Neural progenitor cell (in vitro differentiated cells): ENCODE measurements around the gene SPSB3. TPM values are rescaled to one million over a fixed set of nuclear protein-coding genes. Genes with fewer than 3 reads are reported as not detected.

Source experiments
- DNase-seq: peaks from one replicate; pipeline ENCODE4 v3.0.0-alpha.2; 2016; ENCODE audit warnings: low spot score
- H2AFZ ChIP-seq: fragments of 200-600 bp; sonication (generic); replicated peaks from 2 replicates; pipeline ENCODE4 v1.6.1; 2016; ENCODE audit warnings: antibody characterized with exemption
- H3F3A ChIP-seq: fragments of 200-600 bp; sonication (generic); 2 replicates; pipeline ENCODE4 v1.6.1; 2016; ENCODE audit warnings: antibody characterized with exemption, low read depth
- H3K27ac ChIP-seq: fragments of 200-600 bp; sonication (generic); 2 replicates; pipeline ENCODE4 v1.5.1; 2016; ENCODE audit warnings: mild to moderate bottlenecking
- H3K27me3 ChIP-seq: fragments of 200-600 bp; sonication (generic); 2 replicates; pipeline ENCODE4 v1.6.1; 2016; ENCODE audit warnings: mild to moderate bottlenecking, moderate library complexity
- H3K36me3 ChIP-seq: fragments of 200-600 bp; sonication (generic); 2 replicates; pipeline ENCODE4 v1.5.1; 2016
- H3K4me1 ChIP-seq: fragments of 200-600 bp; sonication (generic); 2 replicates; pipeline ENCODE4 v1.6.1; 2016; ENCODE audit warnings: mixed run types
- H3K4me2 ChIP-seq: fragments of 200-600 bp; sonication (generic); 2 replicates; pipeline ENCODE4 v1.6.1; 2016
- H3K4me3 ChIP-seq: fragments of 200-600 bp; sonication (generic); 2 replicates; pipeline ENCODE4 v1.5.1; 2016
- H3K79me2 ChIP-seq: fragments of 200-600 bp; sonication (generic); 2 replicates; pipeline ENCODE4 v1.6.1; 2016; ENCODE audit warnings: low read depth
- H3K9ac ChIP-seq: fragments of 200-600 bp; sonication (generic); 2 replicates; pipeline ENCODE4 v1.6.1; 2016
- H3K9me3 ChIP-seq: fragments of 200-600 bp; sonication (generic); 2 replicates; pipeline ENCODE4 v1.5.1; 2016; ENCODE audit warnings: low read depth
- H4K20me1 ChIP-seq: fragments of 200-600 bp; sonication (generic); 2 replicates; pipeline ENCODE4 v1.6.1; 2016; ENCODE audit warnings: low read depth
- H3K27ac Mint-ChIP-seq: 3 replicates; pipeline ENCODE4 v1.8.0; 2021; ENCODE audit warnings: mixed read lengths
- H3K27me3 Mint-ChIP-seq: 2 replicates; pipeline ENCODE4 v1.8.0; 2022; ENCODE audit warnings: low read depth, mild to moderate bottlenecking, inconsistent platforms, moderate library complexity, mixed read lengths; ENCODE audit not compliant: insufficient read depth
- H3K36me3 Mint-ChIP-seq: 3 replicates; pipeline ENCODE4 v1.8.0; 2021; ENCODE audit warnings: mixed read lengths
- H3K4me1 Mint-ChIP-seq: 3 replicates; pipeline ENCODE4 v1.8.0; 2021; ENCODE audit warnings: mixed read lengths
- H3K4me3 Mint-ChIP-seq: 3 replicates; pipeline ENCODE4 v1.8.0; 2021; ENCODE audit warnings: mild to moderate bottlenecking, moderate library complexity, mixed read lengths
- H3K9me3 Mint-ChIP-seq: 3 replicates; pipeline ENCODE4 v1.8.0; 2020; ENCODE audit warnings: mixed read lengths
- EZH2 ChIP-seq: fragments of 200-600 bp; sonication (generic); IDR thresholded peaks from 2 replicates; pipeline ENCODE4 v1.6.1; 2017; ENCODE audit warnings: antibody characterized with exemption, mild to moderate bottlenecking, moderate library complexity
- EZH2phosphoT487 ChIP-seq: fragments of 200-600 bp; sonication (generic); IDR thresholded peaks from 2 replicates; pipeline ENCODE4 v1.6.1; 2017; ENCODE audit warnings: antibody characterized with exemption
- total RNA-seq: library from RNA; depleted of rRNA; stranded (reverse); fragments of >200 nt; gene quantifications from 2 replicates; pipeline ENCODE4 v1.2.3, GENCODE V29; 2015; ENCODE audit warnings: low replicate concordance
- TF ChIP-seq, protein P1 (sequence below): fragments of 200-600 bp; sonication (generic); IDR thresholded peaks from 2 replicates; pipeline ENCODE4 v1.5.1; 2017; ENCODE audit warnings: antibody characterized with exemption, mild to moderate bottlenecking

Gene SPSB3
- total RNA-seq, 1 donor from 2014 or later: 18.7 TPM

DNA sequence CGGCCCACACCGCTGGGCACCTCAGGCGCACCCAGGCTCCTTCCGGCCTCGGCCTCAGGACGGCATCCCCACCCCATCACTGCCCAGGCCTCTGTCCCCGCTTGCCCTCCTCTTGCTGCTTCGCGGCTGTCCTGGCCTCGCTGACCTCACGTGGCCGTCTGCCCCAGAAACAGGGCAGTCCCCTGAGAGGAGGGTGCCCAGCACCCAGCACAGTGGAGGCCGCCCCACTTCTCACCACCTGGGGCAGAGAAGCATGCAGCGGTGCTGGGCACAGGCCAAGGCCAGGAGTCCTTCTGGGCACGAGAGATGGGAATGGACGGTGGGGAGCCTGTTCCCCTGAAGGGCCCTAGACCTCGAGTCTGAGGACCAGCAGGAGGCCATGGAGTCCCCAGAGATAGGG lies 35.3 kb upstream of the SPSB3 start:
- H3K4me3 ChIP-seq: no peak overlapping the region
- no peaks in the 10 kb centered on the region for H3K27me3 ChIP-seq
- H3K36me3 ChIP-seq: no peaks in the 10 kb centered on the region
- H3K27me3 Mint-ChIP-seq: no peaks in the 10 kb centered on the region
- no peak overlapping the region for H3K27ac ChIP-seq
- no peaks in the 10 kb centered on the region for H3K9me3 Mint-ChIP-seq
- no peak overlapping the region for H3K27ac Mint-ChIP-seq
- peaks cover 9% of the 10 kb centered on the region for H3K36me3 Mint-ChIP-seq
- H3K4me1 Mint-ChIP-seq: no peaks in the 10 kb centered on the region
- no peak overlapping the region for H3K9ac ChIP-seq
- H3K79me2 ChIP-seq: no peaks in the 10 kb centered on the region
- H4K20me1 ChIP-seq: peaks cover under 1% of the 10 kb centered on the region
- H3F3A ChIP-seq: peaks cover 5% of the 10 kb centered on the region
- no peaks in the 10 kb centered on the region for H3K4me1 ChIP-seq
- no peak for DNase-seq
- no peak overlapping the region for H2AFZ ChIP-seq
- H3K4me3 Mint-ChIP-seq: no peak overlapping the region
- no peaks in the 10 kb centered on the region for H3K9me3 ChIP-seq
- H3K4me2 ChIP-seq: no peak overlapping the region
- TF ChIP-seq EZH2 (no peak), EZH2phosphoT487 (no peak)
- TF ChIP-seq, protein P1, sequence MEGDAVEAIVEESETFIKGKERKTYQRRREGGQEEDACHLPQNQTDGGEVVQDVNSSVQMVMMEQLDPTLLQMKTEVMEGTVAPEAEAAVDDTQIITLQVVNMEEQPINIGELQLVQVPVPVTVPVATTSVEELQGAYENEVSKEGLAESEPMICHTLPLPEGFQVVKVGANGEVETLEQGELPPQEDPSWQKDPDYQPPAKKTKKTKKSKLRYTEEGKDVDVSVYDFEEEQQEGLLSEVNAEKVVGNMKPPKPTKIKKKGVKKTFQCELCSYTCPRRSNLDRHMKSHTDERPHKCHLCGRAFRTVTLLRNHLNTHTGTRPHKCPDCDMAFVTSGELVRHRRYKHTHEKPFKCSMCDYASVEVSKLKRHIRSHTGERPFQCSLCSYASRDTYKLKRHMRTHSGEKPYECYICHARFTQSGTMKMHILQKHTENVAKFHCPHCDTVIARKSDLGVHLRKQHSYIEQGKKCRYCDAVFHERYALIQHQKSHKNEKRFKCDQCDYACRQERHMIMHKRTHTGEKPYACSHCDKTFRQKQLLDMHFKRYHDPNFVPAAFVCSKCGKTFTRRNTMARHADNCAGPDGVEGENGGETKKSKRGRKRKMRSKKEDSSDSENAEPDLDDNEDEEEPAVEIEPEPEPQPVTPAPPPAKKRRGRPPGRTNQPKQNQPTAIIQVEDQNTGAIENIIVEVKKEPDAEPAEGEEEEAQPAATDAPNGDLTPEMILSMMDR: no peak

DNA sequence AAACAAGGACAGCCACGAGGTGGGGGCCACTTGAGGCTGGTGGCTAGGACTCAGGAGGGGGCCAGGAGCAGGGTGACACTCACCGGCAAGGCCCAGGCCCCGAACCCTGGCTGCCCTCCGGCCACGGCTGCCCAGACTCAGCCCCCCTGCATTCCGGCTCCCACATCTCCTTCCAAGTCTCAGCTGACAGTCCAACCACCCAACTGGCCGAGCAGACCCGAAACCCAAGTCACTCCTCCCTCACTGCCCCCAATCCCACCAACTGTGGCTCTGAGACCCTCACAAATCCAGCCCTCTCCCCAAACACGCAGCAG lies 34.9 kb upstream of the SPSB3 start:
- Histone ChIP-seq H3K27ac (no peak overlapping the region), H3K36me3 (no peaks in the 10 kb centered on the region), H3K27me3 (no peaks in the 10 kb centered on the region), H3K9ac (no peak overlapping the region), H3F3A (peaks cover 5% of the 10 kb centered on the region), H3K4me3 (no peak overlapping the region), H3K4me1 (no peaks in the 10 kb centered on the region), H3K4me2 (no peak overlapping the region), H4K20me1 (no peaks in the 10 kb centered on the region), H2AFZ (no peak overlapping the region), H3K9me3 (no peaks in the 10 kb centered on the region), H3K79me2 (no peaks in the 10 kb centered on the region)
- TF ChIP-seq EZH2phosphoT487 (no peak), EZH2 (no peak)
- TF ChIP-seq, protein P1: no peak
- DNase-seq: no peak
- Mint-ChIP-seq H3K36me3 (peaks cover 9% of the 10 kb centered on the region), H3K27me3 (no peaks in the 10 kb centered on the region), H3K4me1 (no peaks in the 10 kb centered on the region), H3K4me3 (no peak overlapping the region), H3K9me3 (no peaks in the 10 kb centered on the region), H3K27ac (no peak overlapping the region)

DNA sequence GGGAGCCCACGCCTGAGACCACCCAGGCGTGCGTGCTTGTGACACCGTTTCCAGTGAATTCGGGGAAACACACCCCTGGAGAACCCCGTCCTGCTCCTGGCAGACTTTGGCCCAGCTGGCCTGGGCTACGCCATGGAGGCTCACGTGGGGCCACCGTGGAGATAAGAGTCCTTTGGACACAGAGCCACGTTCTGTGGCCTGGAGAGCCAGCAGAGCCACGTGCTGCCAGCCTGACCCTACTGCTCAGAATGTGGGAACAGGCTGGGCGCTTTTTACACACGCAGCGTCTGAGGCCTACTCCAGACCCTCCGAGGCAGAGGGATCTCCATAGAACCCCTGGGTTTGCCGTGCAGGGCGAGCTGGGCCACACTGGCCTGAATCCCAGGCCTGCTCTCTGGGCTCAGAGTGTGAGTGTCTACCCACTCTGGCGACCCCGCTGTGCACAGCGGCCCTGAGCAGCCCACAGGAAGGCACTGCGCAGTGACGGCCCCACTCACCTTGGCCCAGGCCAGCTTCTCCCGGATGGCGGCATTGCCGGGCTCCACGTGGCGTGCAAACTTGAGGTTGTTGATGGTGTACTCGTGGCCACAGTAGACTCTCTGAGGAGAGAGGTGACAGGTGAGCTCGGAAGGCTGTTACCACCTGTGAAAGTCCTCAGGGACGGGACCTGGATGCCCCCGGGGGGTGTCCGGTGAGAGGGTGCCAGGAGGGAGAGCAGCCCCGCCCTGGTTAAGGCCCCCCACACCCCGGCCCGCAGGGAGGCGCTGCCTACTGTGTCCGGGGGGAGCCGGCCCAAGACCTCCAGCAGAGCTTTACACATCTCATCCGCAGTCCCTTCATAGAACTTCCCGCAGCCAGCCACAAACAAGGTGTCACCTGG lies 34.3 kb upstream of the SPSB3 start:
- H3K27ac ChIP-seq: no peak overlapping the region
- no peaks in the 10 kb centered on the region for H3K79me2 ChIP-seq
- H3K4me3 ChIP-seq: no peak overlapping the region
- TF ChIP-seq, protein P1: no peak
- TF ChIP-seq EZH2phosphoT487 (no peak), EZH2 (no peak)
- no peak for DNase-seq
- no peaks in the 10 kb centered on the region for H3K9me3 ChIP-seq
- no peaks in the 10 kb centered on the region for H3K27me3 ChIP-seq
- H4K20me1 ChIP-seq: no peaks in the 10 kb centered on the region
- Mint-ChIP-seq H3K4me3 (no peak overlapping the region), H3K27ac (no peak overlapping the region), H3K36me3 (peaks cover 9% of the 10 kb centered on the region), H3K4me1 (no peaks in the 10 kb centered on the region), H3K27me3 (no peaks in the 10 kb centered on the region), H3K9me3 (no peaks in the 10 kb centered on the region)
- H3F3A ChIP-seq: peaks cover 5% of the 10 kb centered on the region
- no peak overlapping the region for H3K4me2 ChIP-seq
- H3K36me3 ChIP-seq: no peaks in the 10 kb centered on the region
- H3K4me1 ChIP-seq: no peaks in the 10 kb centered on the region
- no peak overlapping the region for H3K9ac ChIP-seq
- H2AFZ ChIP-seq: no peak overlapping the region
